ENCODE measurements around the gene AUTS2.

Gene AUTS2

DNA sequence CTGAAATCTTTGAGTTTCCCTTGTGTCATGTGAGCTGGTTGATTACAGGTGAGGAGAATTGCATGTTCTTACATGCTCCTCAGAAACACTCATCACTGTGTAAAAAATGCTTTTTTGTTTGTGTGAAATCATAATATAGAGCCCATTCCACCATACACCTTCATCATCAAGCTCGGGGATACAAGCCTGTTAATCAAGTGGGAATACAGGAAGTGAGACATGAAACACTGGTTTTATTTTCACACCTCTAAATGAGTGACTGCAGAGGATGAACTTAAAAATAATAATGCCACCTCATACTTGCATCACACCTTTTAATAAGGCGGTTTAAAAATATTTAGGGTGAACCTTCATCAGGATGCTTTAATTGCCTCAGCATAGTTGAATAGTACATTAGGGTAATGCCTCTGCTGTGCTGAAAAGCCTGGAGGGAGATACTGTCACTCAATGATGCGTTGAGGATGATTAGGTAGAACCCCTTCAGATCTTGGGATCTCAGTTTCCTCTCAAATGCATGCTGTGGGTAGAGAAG, 164.6 kb downstream of the AUTS2 start:
- no peaks in the 10 kb centered on the region for H3K36me3 ChIP-seq (ENCODE audit: control insufficient read depth in 2 of 2, insufficient read depth in 2 of 2, low read length in 2 of 2)
- H3K4me3 ChIP-seq (ENCODE audit: low read length in 2 of 2) = no peak overlapping the region
- H3K9ac ChIP-seq (ENCODE audit: low read depth in 1 of 2, low read length in 2 of 2) = no peak overlapping the region
- no peaks in the 10 kb centered on the region for H3K9me3 ChIP-seq (ENCODE audit: control insufficient read depth in 2 of 2, low read length in 2 of 2)
- no peaks in the 10 kb centered on the region for H3K4me1 ChIP-seq (ENCODE audit: control insufficient read depth in 2 of 2, insufficient read depth in 2 of 2, low read length in 2 of 2)
- H3K27me3 ChIP-seq (ENCODE audit: control insufficient read depth in 2 of 2, insufficient read depth in 2 of 2, low read length in 2 of 2) = no peaks in the 10 kb centered on the region
- H3K27ac ChIP-seq (ENCODE audit: low read depth in 2 of 2, low read length in 2 of 2) = no peak overlapping the region

DNA sequence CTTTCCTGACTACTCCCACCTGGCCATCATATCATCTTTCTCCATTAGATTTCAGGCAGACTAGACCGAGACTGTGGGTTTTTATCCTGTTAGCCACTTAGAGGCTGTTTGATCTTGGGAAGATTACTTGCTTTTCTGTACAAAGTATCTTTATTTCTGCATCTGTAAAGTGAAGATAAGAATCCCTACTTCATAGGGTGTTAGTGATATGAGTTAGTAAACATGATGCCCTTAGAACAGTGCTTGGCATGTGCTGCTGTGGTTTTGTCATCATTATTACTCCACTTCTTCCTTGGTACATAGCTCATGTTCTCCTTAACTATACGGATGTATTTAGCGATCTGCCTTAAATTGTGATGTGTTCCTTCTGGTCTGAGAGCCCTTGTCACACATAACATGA, 165.2 kb downstream of the AUTS2 start:
- H3K4me1 ChIP-seq (ENCODE audit: control insufficient read depth in 2 of 2, insufficient read depth in 2 of 2, low read length in 2 of 2) = no peaks in the 10 kb centered on the region

DNA sequence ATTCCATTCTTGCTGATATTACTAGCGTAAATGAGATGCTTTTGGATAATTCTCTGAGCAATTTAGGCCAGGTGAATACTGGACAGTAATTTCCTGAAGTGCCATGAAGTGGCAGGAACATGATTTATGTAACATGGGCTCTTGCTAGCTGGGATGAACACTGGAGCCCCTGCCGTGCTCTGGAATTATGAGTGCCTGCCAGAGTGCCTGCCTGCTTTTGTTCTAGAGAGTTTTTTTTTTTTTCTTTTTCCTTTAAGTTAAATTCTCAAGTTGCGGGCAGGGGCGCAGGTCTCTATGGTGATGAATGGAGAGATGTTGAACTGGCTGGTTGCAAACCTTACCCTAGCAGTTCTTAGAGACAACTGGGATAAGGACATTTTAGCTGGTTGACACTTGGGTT, 165.9 kb downstream of the AUTS2 start:
- Histone ChIP-seq H3K9ac (ENCODE audit: low read depth in 1 of 2, low read length in 2 of 2) (no peak overlapping the region), H3K27ac (ENCODE audit: low read depth in 2 of 2, low read length in 2 of 2) (no peak overlapping the region), H3K9me3 (ENCODE audit: control insufficient read depth in 2 of 2, low read length in 2 of 2) (no peaks in the 10 kb centered on the region), H3K36me3 (ENCODE audit: control insufficient read depth in 2 of 2, insufficient read depth in 2 of 2, low read length in 2 of 2) (no peaks in the 10 kb centered on the region), H3K4me1 (ENCODE audit: control insufficient read depth in 2 of 2, insufficient read depth in 2 of 2, low read length in 2 of 2) (no peaks in the 10 kb centered on the region), H3K27me3 (ENCODE audit: control insufficient read depth in 2 of 2, insufficient read depth in 2 of 2, low read length in 2 of 2) (no peaks in the 10 kb centered on the region), H3K4me3 (ENCODE audit: low read length in 2 of 2) (no peak overlapping the region)

More for the DNA sequence above, 165.2 kb downstream of the AUTS2 start:
- Histone ChIP-seq H3K9me3 (ENCODE audit: control insufficient read depth in 2 of 2, low read length in 2 of 2) (no peaks in the 10 kb centered on the region), H3K9ac (ENCODE audit: low read depth in 1 of 2, low read length in 2 of 2) (no peak overlapping the region), H3K36me3 (ENCODE audit: control insufficient read depth in 2 of 2, insufficient read depth in 2 of 2, low read length in 2 of 2) (no peaks in the 10 kb centered on the region), H3K27ac (ENCODE audit: low read depth in 2 of 2, low read length in 2 of 2) (no peak overlapping the region), H3K4me3 (ENCODE audit: low read length in 2 of 2) (no peak overlapping the region), H3K27me3 (ENCODE audit: control insufficient read depth in 2 of 2, insufficient read depth in 2 of 2, low read length in 2 of 2) (no peaks in the 10 kb centered on the region)

DNA sequence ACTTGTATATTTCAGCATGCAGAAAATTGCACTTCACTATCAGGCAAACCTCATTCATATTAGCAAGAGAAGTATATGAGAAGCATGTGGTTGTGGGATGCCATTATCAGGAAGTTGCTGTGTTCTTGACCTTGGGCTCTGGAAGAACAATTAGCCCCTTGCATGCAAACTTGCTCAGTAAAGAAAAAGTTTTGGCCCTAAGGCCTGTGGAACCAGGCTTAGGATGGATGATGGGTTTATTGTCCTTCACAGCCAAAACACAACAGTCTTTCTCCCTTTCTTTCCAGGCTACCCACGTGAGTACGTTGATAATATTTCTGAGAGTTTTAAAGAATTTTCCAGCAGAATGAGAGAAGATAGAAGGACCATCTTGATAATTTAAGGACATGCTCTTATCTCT, 166.4 kb downstream of the AUTS2 start:
- Histone ChIP-seq H3K36me3 (ENCODE audit: control insufficient read depth in 2 of 2, insufficient read depth in 2 of 2, low read length in 2 of 2) (no peaks in the 10 kb centered on the region), H3K9me3 (ENCODE audit: control insufficient read depth in 2 of 2, low read length in 2 of 2) (no peaks in the 10 kb centered on the region), H3K27me3 (ENCODE audit: control insufficient read depth in 2 of 2, insufficient read depth in 2 of 2, low read length in 2 of 2) (no peaks in the 10 kb centered on the region), H3K4me1 (ENCODE audit: control insufficient read depth in 2 of 2, insufficient read depth in 2 of 2, low read length in 2 of 2) (no peaks in the 10 kb centered on the region), H3K9ac (ENCODE audit: low read depth in 1 of 2, low read length in 2 of 2) (no peak overlapping the region), H3K4me3 (ENCODE audit: low read length in 2 of 2) (no peak overlapping the region), H3K27ac (ENCODE audit: low read depth in 2 of 2, low read length in 2 of 2) (no peak overlapping the region)

DNA sequence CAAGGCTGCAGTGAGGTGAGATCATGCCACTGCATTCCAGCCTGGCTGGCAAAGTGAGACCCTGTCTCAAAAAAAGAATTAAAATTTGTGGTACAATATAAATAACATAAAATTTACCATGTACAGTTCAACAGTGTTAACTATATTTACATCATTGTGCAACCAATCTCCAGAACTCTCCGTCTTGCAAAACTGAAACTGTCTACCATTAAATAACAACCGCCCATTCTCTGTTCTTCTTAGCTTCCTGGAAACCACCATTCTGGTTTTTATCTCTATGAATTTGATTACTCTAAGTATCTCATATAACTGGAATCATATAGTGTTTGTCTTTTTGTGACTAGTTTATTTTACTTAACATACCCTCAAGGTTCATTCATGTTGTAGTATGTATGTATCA, 167.6 kb downstream of the AUTS2 start:
- H3K27me3 ChIP-seq (ENCODE audit: control insufficient read depth in 2 of 2, insufficient read depth in 2 of 2, low read length in 2 of 2) = no peaks in the 10 kb centered on the region
- no peak overlapping the region for H3K9ac ChIP-seq (ENCODE audit: low read depth in 1 of 2, low read length in 2 of 2)
- no peak overlapping the region for H3K27ac ChIP-seq (ENCODE audit: low read depth in 2 of 2, low read length in 2 of 2)
- no peaks in the 10 kb centered on the region for H3K36me3 ChIP-seq (ENCODE audit: control insufficient read depth in 2 of 2, insufficient read depth in 2 of 2, low read length in 2 of 2)
- no peaks in the 10 kb centered on the region for H3K4me1 ChIP-seq (ENCODE audit: control insufficient read depth in 2 of 2, insufficient read depth in 2 of 2, low read length in 2 of 2)
- no peaks in the 10 kb centered on the region for H3K9me3 ChIP-seq (ENCODE audit: control insufficient read depth in 2 of 2, low read length in 2 of 2)
- H3K4me3 ChIP-seq (ENCODE audit: low read length in 2 of 2) = no peak overlapping the region

DNA sequence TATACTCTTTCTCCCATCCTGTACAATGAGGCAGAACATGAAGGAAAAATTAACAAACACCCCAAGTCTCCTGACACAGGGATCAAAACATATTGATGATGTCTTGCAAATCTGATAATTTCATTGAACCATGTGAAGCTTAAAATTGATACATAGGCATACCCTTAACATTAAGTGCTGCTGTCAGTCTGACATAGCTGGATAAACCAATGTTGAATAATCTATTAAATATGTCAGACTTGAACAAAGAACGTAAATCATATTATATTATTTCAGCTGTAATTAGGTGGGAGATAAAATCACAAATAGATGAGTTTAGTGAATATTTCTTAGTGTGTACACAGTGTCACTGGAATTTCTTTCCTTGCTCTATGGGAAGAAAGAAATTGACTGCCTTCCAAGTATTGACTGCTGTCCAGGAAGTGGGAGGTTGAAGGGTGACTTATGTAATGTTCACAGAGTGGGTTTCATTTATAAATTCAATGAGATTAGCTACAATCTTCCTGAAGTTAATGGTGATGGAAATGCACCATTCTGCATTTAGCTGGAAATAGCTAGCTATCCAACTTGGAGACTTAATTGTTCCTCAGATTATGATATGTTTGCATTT, 170.8 kb downstream of the AUTS2 start:
- no peaks in the 10 kb centered on the region for H3K27me3 ChIP-seq (ENCODE audit: control insufficient read depth in 2 of 2, insufficient read depth in 2 of 2, low read length in 2 of 2)

DNA sequence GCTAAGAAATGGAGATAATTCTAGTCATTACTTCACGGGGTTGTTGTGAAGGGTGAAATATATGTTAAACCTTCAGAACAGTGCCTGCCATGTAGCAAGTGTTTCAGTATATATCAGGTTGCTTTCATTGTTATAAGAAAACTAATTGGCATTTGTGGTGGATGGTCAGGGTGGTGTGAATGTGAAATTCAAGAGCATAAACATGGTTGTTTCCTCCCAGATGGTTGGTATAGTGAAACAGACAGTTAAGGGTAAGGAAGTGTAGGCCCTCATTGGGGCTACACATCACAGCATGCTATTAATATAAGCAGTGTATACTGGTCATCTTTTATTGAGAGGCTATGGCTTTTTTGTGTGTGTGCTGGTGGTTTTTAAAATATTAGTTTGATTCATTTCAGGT, 171.6 kb downstream of the AUTS2 start:
- no peak overlapping the region for H3K27ac ChIP-seq (ENCODE audit: low read depth in 2 of 2, low read length in 2 of 2)
- H3K4me1 ChIP-seq (ENCODE audit: control insufficient read depth in 2 of 2, insufficient read depth in 2 of 2, low read length in 2 of 2) = no peaks in the 10 kb centered on the region
- H3K36me3 ChIP-seq (ENCODE audit: control insufficient read depth in 2 of 2, insufficient read depth in 2 of 2, low read length in 2 of 2) = no peaks in the 10 kb centered on the region
- H3K27me3 ChIP-seq (ENCODE audit: control insufficient read depth in 2 of 2, insufficient read depth in 2 of 2, low read length in 2 of 2) = no peaks in the 10 kb centered on the region
- no peak overlapping the region for H3K9ac ChIP-seq (ENCODE audit: low read depth in 1 of 2, low read length in 2 of 2)
- no peak overlapping the region for H3K4me3 ChIP-seq (ENCODE audit: low read length in 2 of 2)
- no peaks in the 10 kb centered on the region for H3K9me3 ChIP-seq (ENCODE audit: control insufficient read depth in 2 of 2, low read length in 2 of 2)

More for the DNA sequence above, 170.8 kb downstream of the AUTS2 start:
- Histone ChIP-seq H3K4me1 (ENCODE audit: control insufficient read depth in 2 of 2, insufficient read depth in 2 of 2, low read length in 2 of 2) (no peaks in the 10 kb centered on the region), H3K9me3 (ENCODE audit: control insufficient read depth in 2 of 2, low read length in 2 of 2) (no peaks in the 10 kb centered on the region), H3K9ac (ENCODE audit: low read depth in 1 of 2, low read length in 2 of 2) (no peak overlapping the region), H3K36me3 (ENCODE audit: control insufficient read depth in 2 of 2, insufficient read depth in 2 of 2, low read length in 2 of 2) (no peaks in the 10 kb centered on the region), H3K4me3 (ENCODE audit: low read length in 2 of 2) (no peak overlapping the region), H3K27ac (ENCODE audit: low read depth in 2 of 2, low read length in 2 of 2) (no peak overlapping the region)

DNA sequence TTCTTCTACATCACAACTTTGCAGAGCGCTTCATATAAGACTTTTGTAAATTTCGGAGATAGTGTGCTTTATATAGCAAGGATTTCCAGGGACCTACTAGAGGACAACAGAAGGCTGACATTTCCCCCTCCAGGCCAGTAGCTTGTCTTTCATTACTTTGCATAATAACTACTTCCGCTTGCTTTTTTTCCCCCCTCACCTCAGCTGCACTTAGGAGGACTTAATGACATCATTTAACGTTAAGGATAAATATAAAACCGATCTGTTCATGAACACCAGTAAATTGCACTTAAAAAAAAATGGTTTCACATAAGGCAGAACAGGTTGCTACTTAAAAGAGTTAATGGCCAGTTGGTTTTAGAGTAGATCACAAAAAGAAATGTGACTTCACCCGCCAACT, 172.3 kb downstream of the AUTS2 start:
- H3K36me3 ChIP-seq (ENCODE audit: control insufficient read depth in 2 of 2, insufficient read depth in 2 of 2, low read length in 2 of 2) = no peaks in the 10 kb centered on the region
- H3K27me3 ChIP-seq (ENCODE audit: control insufficient read depth in 2 of 2, insufficient read depth in 2 of 2, low read length in 2 of 2) = no peaks in the 10 kb centered on the region
- no peaks in the 10 kb centered on the region for H3K9me3 ChIP-seq (ENCODE audit: control insufficient read depth in 2 of 2, low read length in 2 of 2)
- H3K27ac ChIP-seq (ENCODE audit: low read depth in 2 of 2, low read length in 2 of 2) = no peak overlapping the region
- no peak overlapping the region for H3K4me3 ChIP-seq (ENCODE audit: low read length in 2 of 2)
- no peak overlapping the region for H3K9ac ChIP-seq (ENCODE audit: low read depth in 1 of 2, low read length in 2 of 2)
- H3K4me1 ChIP-seq (ENCODE audit: control insufficient read depth in 2 of 2, insufficient read depth in 2 of 2, low read length in 2 of 2) = no peaks in the 10 kb centered on the region

DNA sequence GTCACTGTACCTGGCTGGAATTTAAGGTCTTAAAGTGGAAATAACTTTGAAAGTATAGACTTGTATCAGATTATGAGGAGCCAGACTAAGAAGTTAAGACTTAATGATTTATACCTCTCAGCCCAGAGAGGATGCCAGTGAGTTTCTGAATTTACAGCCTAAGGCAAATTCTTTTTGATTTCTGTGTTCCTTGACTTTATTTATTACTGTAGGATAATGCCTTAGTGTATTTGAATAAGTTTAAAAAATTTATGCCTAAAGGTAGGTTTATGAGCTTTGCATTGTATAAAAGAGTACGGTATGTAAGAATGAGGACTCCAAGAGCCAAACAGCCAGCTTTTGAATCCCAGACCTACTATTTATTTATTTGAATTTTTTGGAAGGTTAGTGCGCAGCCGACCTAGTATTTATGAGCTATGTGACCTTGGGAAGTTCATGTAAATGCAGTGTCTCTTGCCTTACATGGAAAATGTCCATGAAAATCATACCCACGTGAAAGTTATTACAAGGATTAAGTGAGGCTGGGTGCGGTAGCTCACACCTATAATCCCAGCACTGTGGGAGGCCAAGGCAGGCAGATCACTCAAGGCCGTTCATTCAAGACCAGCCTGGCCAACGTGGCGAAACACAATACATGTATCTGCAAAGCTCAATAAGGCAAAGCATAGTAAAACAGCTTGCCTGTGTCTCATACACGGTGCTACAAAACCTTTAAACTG, 174.6 kb downstream of the AUTS2 start:
- Histone ChIP-seq H3K4me1 (ENCODE audit: control insufficient read depth in 2 of 2, insufficient read depth in 2 of 2, low read length in 2 of 2) (no peaks in the 10 kb centered on the region), H3K9me3 (ENCODE audit: control insufficient read depth in 2 of 2, low read length in 2 of 2) (no peaks in the 10 kb centered on the region), H3K4me3 (ENCODE audit: low read length in 2 of 2) (no peak overlapping the region), H3K36me3 (ENCODE audit: control insufficient read depth in 2 of 2, insufficient read depth in 2 of 2, low read length in 2 of 2) (no peaks in the 10 kb centered on the region), H3K27ac (ENCODE audit: low read depth in 2 of 2, low read length in 2 of 2) (no peak overlapping the region), H3K9ac (ENCODE audit: low read depth in 1 of 2, low read length in 2 of 2) (no peak overlapping the region), H3K27me3 (ENCODE audit: control insufficient read depth in 2 of 2, insufficient read depth in 2 of 2, low read length in 2 of 2) (no peaks in the 10 kb centered on the region)

DNA sequence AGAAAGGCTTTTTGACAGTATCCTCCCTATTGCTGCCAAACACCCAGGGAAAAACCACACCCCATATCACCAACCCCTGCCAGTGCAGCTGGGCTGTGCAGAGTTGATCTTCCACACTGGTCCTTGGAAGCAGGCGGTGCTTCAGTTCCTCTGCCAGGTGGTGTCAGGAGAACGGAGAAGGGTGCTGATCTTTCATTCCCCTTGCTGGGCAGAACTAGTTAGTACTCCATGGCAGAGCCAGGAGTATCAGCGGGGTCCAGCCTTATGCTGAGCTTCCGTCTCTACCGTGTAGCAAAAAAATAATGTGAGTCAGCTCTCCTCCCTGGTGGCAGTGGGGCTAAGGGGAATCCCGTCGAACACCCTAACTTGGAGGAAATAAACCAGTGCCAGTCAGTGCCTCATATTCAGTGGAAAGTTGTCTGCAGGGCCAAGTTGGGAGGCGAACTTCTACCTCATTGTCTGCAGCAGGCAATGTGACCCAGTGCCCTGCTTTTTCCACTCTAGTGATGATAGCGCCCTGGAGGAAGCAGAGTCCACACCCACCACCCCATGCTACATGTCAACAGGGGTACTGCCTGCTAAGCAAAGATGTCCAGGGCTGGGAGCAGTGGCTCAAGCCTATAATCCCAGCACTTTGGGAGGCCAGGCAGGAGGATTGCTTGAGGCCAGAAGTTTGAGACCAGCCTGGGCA, 175.4 kb downstream of the AUTS2 start:
- Histone ChIP-seq H3K9me3 (ENCODE audit: control insufficient read depth in 2 of 2, low read length in 2 of 2) (no peaks in the 10 kb centered on the region), H3K4me3 (ENCODE audit: low read length in 2 of 2) (no peak overlapping the region), H3K9ac (ENCODE audit: low read depth in 1 of 2, low read length in 2 of 2) (no peak overlapping the region), H3K36me3 (ENCODE audit: control insufficient read depth in 2 of 2, insufficient read depth in 2 of 2, low read length in 2 of 2) (no peaks in the 10 kb centered on the region), H3K27ac (ENCODE audit: low read depth in 2 of 2, low read length in 2 of 2) (no peak overlapping the region), H3K4me1 (ENCODE audit: control insufficient read depth in 2 of 2, insufficient read depth in 2 of 2, low read length in 2 of 2) (no peaks in the 10 kb centered on the region), H3K27me3 (ENCODE audit: control insufficient read depth in 2 of 2, insufficient read depth in 2 of 2, low read length in 2 of 2) (no peaks in the 10 kb centered on the region)

All from mucosa of rectum (tissue), 2 donors.